K562 (cell line): ENCODE measurements around the gene KRTAP4-3. TPM values are rescaled to one million over a fixed set of nuclear protein-coding genes. Genes with fewer than 3 reads are reported as not detected.

Source experiments
- ATAC-seq: fragments of 200-7000 bp; cut with Tn5 transposase; 3 replicates; pipeline ENCODE4 v1.9.1; 2020; ENCODE audit warnings: moderate library complexity
- BruUV-seq: library from RNA; stranded (reverse); fragments of 400-500 nt; replicated peaks from 2 replicates; lab custom pipeline; 2021; lab: Mats Ljungman, UMichigan
- CTCF ChIA-PET: fragments of 300-600 bp; formaldehyde crosslinking; extraction: SDS; loops from one replicate; lab custom pipeline; 2021; ENCODE audit warnings: low intra/inter-chr PET ratio; lab: Yijun Ruan, JAX
- POLR2A ChIA-PET: fragments of 300-600, 350-650 bp; sonication (Branson Sonifier 250); formaldehyde crosslinking; extraction: SDS; loops from one replicate; lab custom pipeline; 2021; ENCODE audit warnings: antibody characterized with exemption, inconsistent platforms; lab: Yijun Ruan, JAX
- DNase-seq, 4 experiments: peaks; one replicate each; pipeline versions ENCODE4 v3.0.0 to v3.0.0-alpha.2; 2011 to 2018; ENCODE audit warnings: low spot score in 3 of 4, mixed read lengths in 3 of 4; ENCODE audit errors: extremely low read depth in 1 of 4
- FAIRE-seq: peaks from 2 replicates; lab custom pipeline; 2011; peaks lifted over from hg19 to GRCh38; lab: Jason Lieb, UNC
- H2AFZ ChIP-seq: 2 replicates; pipeline ENCODE4 v1.6.0; 2011; ENCODE audit warnings: low read depth, low read length, control low read depth, inconsistent platforms
- H3K27ac ChIP-seq: fragments of 200-600 bp; 3 replicates; pipeline ENCODE4 v1.8.0; 2011; ENCODE audit warnings: low read depth, mild to moderate bottlenecking, control low read depth, inconsistent platforms, low read length, moderate library complexity, mixed read lengths; ENCODE audit errors: extremely low read depth
- H3K27me3 ChIP-seq, 2 experiments: fragments of 300-600 bp in 1 of 2; 2 replicates in 1 of 2; 3 replicates in 1 of 2; pipeline versions ENCODE4 v1.6.0 to v1.8.0; 2011; ENCODE audit warnings: inconsistent platforms in 2 of 2, low read length in 2 of 2, mild to moderate bottlenecking in 1 of 2, mixed read lengths in 1 of 2, moderate library complexity in 1 of 2; ENCODE audit not compliant: control insufficient read depth in 2 of 2, insufficient read depth in 2 of 2
- H3K36me3 ChIP-seq: fragments of 300-600 bp; 3 replicates; pipeline ENCODE4 v1.8.0; 2011; ENCODE audit warnings: mild to moderate bottlenecking, low read length, inconsistent platforms; ENCODE audit not compliant: control insufficient read depth, insufficient read depth
- H3K4me1 ChIP-seq, 2 experiments: fragments of 200-600 bp in 1 of 2; replicated peaks in 1 of 2; 2 replicates in 1 of 2; 3 replicates in 1 of 2; pipeline versions ENCODE4 v1.5.1 to v1.8.0; 2011; ENCODE audit warnings: inconsistent platforms in 2 of 2, low read length in 2 of 2, mild to moderate bottlenecking in 1 of 2, mixed read lengths in 1 of 2, moderate library complexity in 1 of 2; ENCODE audit not compliant: control insufficient read depth in 2 of 2, insufficient read depth in 2 of 2
- H3K4me2 ChIP-seq: 2 replicates; pipeline ENCODE4 v1.6.1; 2011; ENCODE audit warnings: low read length, control low read depth, inconsistent platforms, mixed read lengths; ENCODE audit not compliant: insufficient read depth
- H3K4me3 ChIP-seq: fragments of 200-600 bp; sonication (generic), shearing (Covaris generic); 2 replicates; pipeline ENCODE4 v1.5.1; 2016; ENCODE audit warnings: control low read depth, inconsistent platforms
- H3K79me2 ChIP-seq: fragments of 200-600 bp; 3 replicates; pipeline ENCODE4 v1.8.0; 2011; ENCODE audit warnings: low read length, inconsistent platforms; ENCODE audit not compliant: control insufficient read depth, insufficient read depth
- H3K9ac ChIP-seq, 2 experiments: 2 replicates each; pipeline versions ENCODE4 v1.6.0 to v1.6.1; 2011; ENCODE audit warnings: low read depth in 2 of 2, low read length in 2 of 2, control low read depth in 1 of 2, inconsistent platforms in 1 of 2, mild to moderate bottlenecking in 1 of 2, mixed read lengths in 1 of 2; ENCODE audit not compliant: insufficient read depth in 1 of 2
- H3K9me1 ChIP-seq: one replicate; pipeline ENCODE4 v1.6.0; 2011; ENCODE audit warnings: inconsistent platforms, mild to moderate bottlenecking, low read length, moderate library complexity; ENCODE audit not compliant: control insufficient read depth, insufficient read depth
- H3K9me3 ChIP-seq: replicated peaks from 2 replicates; pipeline ENCODE4 v1.5.1; 2011; ENCODE audit warnings: low read depth, low read length, inconsistent platforms; ENCODE audit not compliant: control insufficient read depth, insufficient read depth
- H4K20me1 ChIP-seq: replicated peaks from 2 replicates; pipeline ENCODE4 v1.6.1; 2011; ENCODE audit warnings: low read length, inconsistent platforms, mixed read lengths; ENCODE audit not compliant: control insufficient read depth, insufficient read depth
- ELF2 ChIP-seq: fragments of 250-450 bp; sonication (Bioruptor Pico); IDR thresholded peaks from 2 replicates; pipeline ENCODE4 v1.5.0; 2021; ENCODE audit warnings: mild to moderate bottlenecking
- LCOR ChIP-seq: sonication (generic); formaldehyde crosslinking; IDR thresholded peaks from 2 replicates; pipeline ENCODE4 v1.8.0; 2022; ENCODE audit warnings: mild to moderate bottlenecking, missing genetic modification reagents
- MCM7 ChIP-seq, 2 experiments: fragments of 450-650 bp; IDR thresholded peaks; 2 replicates each; pipeline ENCODE4 v1.6.1; 2016 to 2018
- NBN ChIP-seq: fragments of 450-650 bp; IDR thresholded peaks from 2 replicates; pipeline ENCODE4 v1.6.1; 2016; ENCODE audit warnings: low read depth, mild to moderate bottlenecking
- SAFB2 ChIP-seq: fragments of 200-400 bp; formaldehyde crosslinking; IDR thresholded peaks from 2 replicates; pipeline ENCODE4 v1.6.1; 2018; ENCODE audit warnings: borderline replicate concordance, low read length, low read depth, moderate library complexity; ENCODE audit not compliant: severe bottlenecking
- TGIF2 ChIP-seq: sonication (generic); formaldehyde crosslinking; IDR thresholded peaks from 2 replicates; pipeline ENCODE4 v1.8.1; 2022; ENCODE audit warnings: mild to moderate bottlenecking, missing genetic modification reagents, moderate library complexity
- ZNF436 ChIP-seq: fragments of 250-450, 450-650 bp; sonication (Bioruptor Pico); formaldehyde crosslinking; IDR thresholded peaks from 2 replicates; pipeline ENCODE4 v1.7.0; 2020; ENCODE audit warnings: mild to moderate bottlenecking
- WGBS: fragments of 100-300 bp; shearing (Covaris generic); methylation state at CpG from one replicate; pipeline ENCODE4 v1.1.6; 2016; ENCODE audit warnings: low coverage, mixed read lengths; ENCODE audit not compliant: insufficient coverage; ENCODE audit errors: missing lambda C conversion rate; 5-methylcytosine and 5-hydroxymethylcytosine counted together
- in situ Hi-C: fragments of 300-500 bp; cut with MboI; formaldehyde crosslinking; loops from 4 replicates; pipeline ENCODE4 v1.15.0; 2018; ENCODE audit warnings: inconsistent platforms, mixed read lengths
- intact Hi-C: fragments of 100-400 bp; cut with micrococcal nuclease; formaldehyde crosslinking; loops from 2 replicates; pipeline ENCODE4 v1.14.2; 2022
- polyA plus RNA-seq, 8 experiments: library from polyadenylated mRNA; depleted of rRNA in 4 of 8; stranded (reverse) in 5 of 8; unstranded in 3 of 8; fragments of >200 nt; fragmentation: Nextera tagmentation in 2 of 8; fragmentation: Illumina TruSeq in 1 of 8; extraction: Ambion mirVana in 2 of 8; extraction: Trizol in 1 of 8; gene quantifications; 2 replicates each; pipeline versions ENCODE4 v1.2.1 to v1.2.3, GENCODE V29; 2011 to 2014; ENCODE audit warnings: inconsistent platforms in 1 of 8, missing spikeins in 1 of 8
- total RNA-seq, 7 experiments: library from RNA; depleted of rRNA in 6 of 7; stranded (reverse); fragments of >200 nt in 6 of 7; fragmentation: Illumina TruSeq in 2 of 7; extraction: Trizol in 2 of 7; gene quantifications; 2 replicates each; pipeline versions ENCODE4 v1.2.1 to v1.2.3, GENCODE V29; 2011 to 2021; ENCODE audit warnings: low replicate concordance in 1 of 7
- TF ChIP-seq, protein P1 (sequence below): sonication (generic); formaldehyde crosslinking; IDR thresholded peaks from 2 replicates; pipeline ENCODE4 v1.9.0; 2022; ENCODE audit warnings: mild to moderate bottlenecking, missing genetic modification reagents
- TF ChIP-seq, protein P2 (sequence below): fragments of 450-650 bp; IDR thresholded peaks from 2 replicates; pipeline ENCODE4 v1.6.1; 2016

Gene KRTAP4-3
- total and polyA plus RNA-seq, 9 of the 15 experiments (the other 6 are each of a cell fraction or from before 2014, with no cell fraction given), result not detected

DNA sequence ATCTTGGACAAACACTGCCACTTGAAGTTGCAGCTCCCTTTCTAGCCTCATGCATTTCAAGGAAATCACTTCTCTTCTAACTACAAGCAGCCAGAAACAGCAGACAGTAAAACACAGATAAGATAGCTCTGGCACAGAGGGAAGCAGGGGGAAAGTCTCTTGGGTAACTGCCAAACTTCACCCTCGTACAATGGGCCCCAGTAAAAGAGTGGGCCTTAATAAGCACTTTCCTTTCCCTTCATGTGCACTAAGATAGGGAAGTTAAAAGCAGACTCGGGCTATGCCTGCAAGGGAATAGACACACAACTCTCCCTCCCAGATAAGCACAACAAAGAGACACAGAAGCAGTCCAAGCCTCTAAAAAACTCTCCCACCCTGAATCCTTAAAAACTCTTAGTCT lies 14.2 kb downstream of the KRTAP4-3 start:
- BruUV-seq, result no TSS peak
- H2AFZ ChIP-seq, result no peak overlapping the region
- 0% methylated on average over 2 of the region's 2 CpGs for WGBS
- no peaks in the 10 kb centered on the region for H3K4me1 ChIP-seq
- no peak overlapping the region for H3K27ac ChIP-seq
- FAIRE-seq (peak; percentile 11), DNase-seq (peak in 1 of 4 experiments; percentile 11), ATAC-seq (no peak)
- no peak overlapping the region for H3K4me3 ChIP-seq
- no peaks in the 10 kb centered on the region for H3K9me1 ChIP-seq
- no peak overlapping the region for H3K4me2 ChIP-seq
- no peaks in the 10 kb centered on the region for H4K20me1 ChIP-seq
- ChIA-PET POLR2A (no interaction called here), CTCF (no interaction called here)
- H3K79me2 ChIP-seq, result no peaks in the 10 kb centered on the region
- in situ Hi-C loops (no loop called here), intact Hi-C loops (no loop called here)
- no peaks in the 10 kb centered on the region for H3K9me3 ChIP-seq
- no peaks in the 10 kb centered on the region for H3K36me3 ChIP-seq
- H3K27me3 ChIP-seq, result no peaks in the 10 kb centered on the region; a peak in 1 of 5 replicates
- TF ChIP-seq ELF2 (CRISPR knock-in tag), result no peak
- no peak for TF ChIP-seq NBN
- TF ChIP-seq TGIF2 (CRISPR knock-in tag), result no peak
- TF ChIP-seq LCOR (CRISPR knock-in tag), result no peak
- TF ChIP-seq, protein P1, sequence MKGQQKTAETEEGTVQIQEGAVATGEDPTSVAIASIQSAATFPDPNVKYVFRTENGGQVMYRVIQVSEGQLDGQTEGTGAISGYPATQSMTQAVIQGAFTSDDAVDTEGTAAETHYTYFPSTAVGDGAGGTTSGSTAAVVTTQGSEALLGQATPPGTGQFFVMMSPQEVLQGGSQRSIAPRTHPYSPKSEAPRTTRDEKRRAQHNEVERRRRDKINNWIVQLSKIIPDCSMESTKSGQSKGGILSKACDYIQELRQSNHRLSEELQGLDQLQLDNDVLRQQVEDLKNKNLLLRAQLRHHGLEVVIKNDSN (CRISPR knock-in tag), result no peak
- no peak for TF ChIP-seq MCM7 (IDR thresholded peaks at IDR 0.05)
- no peak for TF ChIP-seq SAFB2
- TF ChIP-seq, protein P2, sequence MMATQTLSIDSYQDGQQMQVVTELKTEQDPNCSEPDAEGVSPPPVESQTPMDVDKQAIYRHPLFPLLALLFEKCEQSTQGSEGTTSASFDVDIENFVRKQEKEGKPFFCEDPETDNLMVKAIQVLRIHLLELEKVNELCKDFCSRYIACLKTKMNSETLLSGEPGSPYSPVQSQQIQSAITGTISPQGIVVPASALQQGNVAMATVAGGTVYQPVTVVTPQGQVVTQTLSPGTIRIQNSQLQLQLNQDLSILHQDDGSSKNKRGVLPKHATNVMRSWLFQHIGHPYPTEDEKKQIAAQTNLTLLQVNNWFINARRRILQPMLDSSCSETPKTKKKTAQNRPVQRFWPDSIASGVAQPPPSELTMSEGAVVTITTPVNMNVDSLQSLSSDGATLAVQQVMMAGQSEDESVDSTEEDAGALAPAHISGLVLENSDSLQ, result no peak
- TF ChIP-seq ZNF436 (CRISPR knock-in tag), result no peak
- H3K9ac ChIP-seq, result no peak overlapping the region
